OCI-LY7 (cell line): ENCODE measurements around the gene ANO10. TPM values are rescaled to one million over a fixed set of nuclear protein-coding genes. Genes with fewer than 3 reads are reported as not detected.

Experiments
- BruUV-seq: library from RNA; stranded (reverse); fragments of 400-500 nt; replicated peaks from 2 replicates; lab custom pipeline; 2021; lab: Mats Ljungman, UMichigan
- CTCF ChIA-PET: fragments of 300-600 bp; sonication (Branson Sonifier 250); formaldehyde crosslinking; loops from one replicate; lab custom pipeline; 2022; ENCODE audit warnings: antibody characterized with exemption; ENCODE audit not compliant: unreplicated experiment; lab: Charles Lee
- POLR2A ChIA-PET: fragments of 300-600 bp; sonication (Branson Sonifier 250); formaldehyde crosslinking; loops from one replicate; lab custom pipeline; 2022; ENCODE audit warnings: antibody characterized with exemption; lab: Charles Lee
- DNase-seq: peaks from one replicate; pipeline ENCODE4 v3.0.0-alpha.2; 2015; ENCODE audit warnings: low spot score
- H2AFZ ChIP-seq: fragments of 200-600 bp; sonication (generic), shearing (Covaris generic); 2 replicates; pipeline ENCODE4 v1.6.1; 2014; ENCODE audit warnings: mild to moderate bottlenecking, antibody characterized with exemption, low read length, moderate library complexity
- H3K27ac ChIP-seq: fragments of 200-600 bp; sonication (generic); 2 replicates; pipeline ENCODE4 v1.5.1; 2014; ENCODE audit warnings: mixed run types, low read depth, mild to moderate bottlenecking, moderate library complexity, low read length, inconsistent platforms; ENCODE audit not compliant: poor library complexity, severe bottlenecking
- H3K36me3 ChIP-seq: fragments of 200-600 bp; sonication (generic); 2 replicates; pipeline ENCODE4 v1.6.1; 2014; ENCODE audit warnings: mild to moderate bottlenecking, antibody characterized with exemption, low read length, moderate library complexity, mixed read lengths; ENCODE audit not compliant: insufficient read depth
- H3K4me1 ChIP-seq: fragments of 200-600 bp; sonication (generic); 2 replicates; pipeline ENCODE4 v1.5.1; 2014; ENCODE audit warnings: mild to moderate bottlenecking, low read length; ENCODE audit not compliant: insufficient read depth, poor library complexity, severe bottlenecking
- H3K4me2 ChIP-seq: fragments of 200-600 bp; sonication (generic); 2 replicates; pipeline ENCODE4 v1.6.1; 2014; ENCODE audit warnings: mild to moderate bottlenecking, low read length
- H3K4me3 ChIP-seq: fragments of 200-600 bp; sonication (generic); 2 replicates; pipeline ENCODE4 v1.5.1; 2014; ENCODE audit warnings: mild to moderate bottlenecking, low read depth, low read length; ENCODE audit not compliant: poor library complexity, severe bottlenecking
- H3K79me2 ChIP-seq: fragments of 200-600 bp; sonication (generic); 2 replicates; pipeline ENCODE4 v1.6.1; 2016; ENCODE audit warnings: low read depth, mild to moderate bottlenecking, low read length, moderate library complexity, mixed read lengths; ENCODE audit not compliant: insufficient read depth
- H3K9me2 ChIP-seq: fragments of 200-600 bp; sonication (generic); 2 replicates; pipeline ENCODE4 v1.6.1; 2016; ENCODE audit warnings: mild to moderate bottlenecking, low read length, mixed read lengths; ENCODE audit not compliant: insufficient read depth
- H3K9me3 ChIP-seq: fragments of 200-600 bp; sonication (generic); 2 replicates; pipeline ENCODE4 v1.6.1; 2014; ENCODE audit warnings: mild to moderate bottlenecking, mixed run types, low read length, mixed read lengths
- H4K20me1 ChIP-seq: fragments of 200-600 bp; sonication (generic); 2 replicates; pipeline ENCODE4 v1.6.1; 2014; ENCODE audit warnings: mild to moderate bottlenecking, antibody characterized with exemption, low read length, moderate library complexity, mixed read lengths; ENCODE audit not compliant: insufficient read depth
- EZH2phosphoT487 ChIP-seq: fragments of 200-600 bp; sonication (generic); IDR thresholded peaks from 2 replicates; pipeline ENCODE4 v1.6.1; 2018; ENCODE audit warnings: low read depth, borderline replicate concordance, mild to moderate bottlenecking, mixed run types, antibody characterized with exemption, low read length, moderate library complexity, mixed read lengths
- intact Hi-C: fragments of 100-400 bp; cut with micrococcal nuclease; formaldehyde crosslinking; loops from one replicate; pipeline ENCODE4 v1.10.0; 2022; ENCODE audit not compliant: unreplicated experiment
- total RNA-seq, 2 experiments: library from RNA; depleted of rRNA in 1 of 2; stranded (reverse); fragments of >200 nt in 1 of 2; shearing (Covaris generic) in 1 of 2; gene quantifications; 2 replicates each; pipeline ENCODE4 v1.2.3, GENCODE V29; 2014 to 2022
- TF ChIP-seq, protein P1 (sequence below): fragments of 200-600 bp; sonication (generic); conservative IDR thresholded peaks from 2 replicates; pipeline ENCODE4 v1.5.1; 2014; ENCODE audit warnings: mild to moderate bottlenecking, antibody characterized with exemption, low read length, moderate library complexity, mixed read lengths

Gene ANO10
- total RNA-seq, 2 experiments from 2014 or later, result 2.2 to 5.8 TPM

DNA sequence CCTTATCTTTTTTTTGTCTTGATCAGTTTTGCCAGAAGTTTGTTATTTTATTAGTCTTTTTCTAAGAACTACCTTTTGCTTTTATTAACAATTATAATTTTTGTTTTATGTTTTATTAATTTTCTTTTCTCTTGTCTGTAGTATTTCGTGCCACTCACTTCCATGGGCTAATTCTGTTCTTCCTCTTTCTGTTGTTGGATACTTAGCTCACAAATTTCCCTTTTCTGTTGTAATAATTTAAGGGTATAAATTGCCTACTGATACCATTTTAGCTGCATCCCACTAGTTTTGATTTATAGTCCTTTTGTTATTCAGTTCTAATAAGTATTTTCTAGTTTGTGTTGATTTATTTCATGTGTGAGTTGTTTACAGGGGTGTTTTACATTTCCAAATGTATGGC lies 286.8 kb downstream of the ANO10 start:
- peaks cover 26% of the 10 kb centered on the region for H3K9me3 ChIP-seq
- H3K9me2 ChIP-seq, result no peaks in the 10 kb centered on the region
- H3K27ac ChIP-seq, result no peak overlapping the region
- CTCF ChIA-PET, result no interaction called here
- H3K36me3 ChIP-seq, result peaks cover 54% of the 10 kb centered on the region
- DNase-seq, result no peak
- H2AFZ ChIP-seq, result no peak overlapping the region
- no peaks in the 10 kb centered on the region for H4K20me1 ChIP-seq
- no peak overlapping the region for H3K4me2 ChIP-seq
- BruUV-seq, result no TSS peak
- TF ChIP-seq, protein P1, sequence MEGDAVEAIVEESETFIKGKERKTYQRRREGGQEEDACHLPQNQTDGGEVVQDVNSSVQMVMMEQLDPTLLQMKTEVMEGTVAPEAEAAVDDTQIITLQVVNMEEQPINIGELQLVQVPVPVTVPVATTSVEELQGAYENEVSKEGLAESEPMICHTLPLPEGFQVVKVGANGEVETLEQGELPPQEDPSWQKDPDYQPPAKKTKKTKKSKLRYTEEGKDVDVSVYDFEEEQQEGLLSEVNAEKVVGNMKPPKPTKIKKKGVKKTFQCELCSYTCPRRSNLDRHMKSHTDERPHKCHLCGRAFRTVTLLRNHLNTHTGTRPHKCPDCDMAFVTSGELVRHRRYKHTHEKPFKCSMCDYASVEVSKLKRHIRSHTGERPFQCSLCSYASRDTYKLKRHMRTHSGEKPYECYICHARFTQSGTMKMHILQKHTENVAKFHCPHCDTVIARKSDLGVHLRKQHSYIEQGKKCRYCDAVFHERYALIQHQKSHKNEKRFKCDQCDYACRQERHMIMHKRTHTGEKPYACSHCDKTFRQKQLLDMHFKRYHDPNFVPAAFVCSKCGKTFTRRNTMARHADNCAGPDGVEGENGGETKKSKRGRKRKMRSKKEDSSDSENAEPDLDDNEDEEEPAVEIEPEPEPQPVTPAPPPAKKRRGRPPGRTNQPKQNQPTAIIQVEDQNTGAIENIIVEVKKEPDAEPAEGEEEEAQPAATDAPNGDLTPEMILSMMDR, result no peak
- TF ChIP-seq EZH2phosphoT487, result no peak
- no peak overlapping the region for H3K4me3 ChIP-seq
- intact Hi-C loops, result no loop called here
- H3K79me2 ChIP-seq, result no peaks in the 10 kb centered on the region
- POLR2A ChIA-PET, result interaction anchor here (0.6 kb wide), 2 partner anchors 68 to 115 kb away, joined by 3 to 4 read pairs; no protein-coding TSS in a partner anchor
- H3K4me1 ChIP-seq, result no peaks in the 10 kb centered on the region

DNA sequence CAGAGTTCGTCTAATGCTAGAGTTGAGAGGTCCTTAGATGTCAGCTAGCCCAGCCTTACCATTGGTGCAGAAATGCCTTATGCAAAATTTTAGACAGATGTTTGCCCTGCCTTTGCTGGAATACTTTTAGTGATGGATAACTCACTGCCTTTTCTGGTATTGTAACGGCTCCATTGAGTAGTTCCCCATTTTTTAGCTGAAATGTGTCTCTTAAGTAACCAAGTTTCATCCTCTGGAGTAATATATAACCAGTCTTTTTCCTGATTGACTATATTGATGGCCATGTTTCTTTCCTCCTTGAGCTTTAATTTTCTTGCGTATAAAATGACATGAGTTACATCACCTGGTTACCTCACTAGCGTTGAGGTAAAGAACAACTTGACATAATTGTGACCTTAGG lies 290.4 kb downstream of the ANO10 start:
- Histone ChIP-seq H3K27ac (no peak overlapping the region), H3K4me2 (no peak overlapping the region), H3K9me2 (no peaks in the 10 kb centered on the region), H3K4me3 (no peak overlapping the region), H3K79me2 (no peaks in the 10 kb centered on the region), H4K20me1 (no peaks in the 10 kb centered on the region), H3K36me3 (peaks cover 27% of the 10 kb centered on the region), H3K9me3 (peaks cover 7% of the 10 kb centered on the region), H2AFZ (no peak overlapping the region), H3K4me1 (no peaks in the 10 kb centered on the region)
- TF ChIP-seq EZH2phosphoT487, result no peak
- TF ChIP-seq, protein P1, result no peak
- intact Hi-C loops, result no loop called here
- no TSS peak for BruUV-seq
- no peak for DNase-seq
- CTCF ChIA-PET, result no interaction called here
- POLR2A ChIA-PET, result interaction anchor here (0.9 kb wide), 1 partner anchor 35 kb away, joined by 3 read pairs; no protein-coding TSS in a partner anchor

DNA sequence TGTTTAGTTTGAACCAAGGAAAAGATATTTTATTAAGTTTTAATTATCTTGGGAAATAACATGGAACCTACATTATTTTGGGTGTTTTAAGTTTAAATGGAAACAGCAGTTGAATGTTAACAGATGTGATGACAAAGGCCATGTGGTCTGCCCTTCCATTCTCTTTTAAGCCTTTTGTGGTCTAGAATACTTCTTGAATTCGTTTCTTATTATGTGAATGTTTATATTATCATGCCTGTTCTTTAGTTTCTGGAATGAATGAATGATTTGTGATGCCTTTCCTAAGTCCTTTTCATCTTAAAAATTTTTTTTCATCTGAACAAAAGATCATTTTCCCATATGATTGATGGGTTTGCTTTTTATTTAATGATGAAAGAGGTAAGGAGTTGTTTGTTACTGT lies 290.8 kb downstream of the ANO10 start:
- DNase-seq, result no peak
- Histone ChIP-seq H3K36me3 (peaks cover 27% of the 10 kb centered on the region), H3K79me2 (no peaks in the 10 kb centered on the region), H2AFZ (no peak overlapping the region), H4K20me1 (no peaks in the 10 kb centered on the region), H3K4me2 (no peak overlapping the region), H3K4me1 (no peaks in the 10 kb centered on the region), H3K9me2 (no peaks in the 10 kb centered on the region), H3K27ac (no peak overlapping the region), H3K9me3 (peaks cover 7% of the 10 kb centered on the region), H3K4me3 (no peak overlapping the region)
- ChIA-PET POLR2A (interaction anchor here (0.9 kb wide), 1 partner anchor 34 kb away, joined by 3 read pairs; no protein-coding TSS in a partner anchor), CTCF (no interaction called here)
- intact Hi-C loops, result no loop called here
- BruUV-seq, result no TSS peak
- TF ChIP-seq EZH2phosphoT487, result no peak
- TF ChIP-seq, protein P1, result no peak
